Astrocyte (in vitro differentiated cells and primary cell): ENCODE measurements around the gene HOXB7.

Experiments used
- EZH2 ChIP-seq: IDR thresholded peaks from 2 replicates; pipeline ENCODE4 v1.6.1; 2012; ENCODE audit warnings: mild to moderate bottlenecking, low read length, inconsistent platforms; ENCODE audit not compliant: insufficient read depth
- TF ChIP-seq, protein P1 (sequence below): IDR thresholded peaks from 2 replicates; pipeline ENCODE4 v1.5.1; 2011; ENCODE audit warnings: low read depth, mild to moderate bottlenecking, inconsistent platforms, low read length, moderate library complexity; ENCODE audit not compliant: insufficient read depth

DNA sequence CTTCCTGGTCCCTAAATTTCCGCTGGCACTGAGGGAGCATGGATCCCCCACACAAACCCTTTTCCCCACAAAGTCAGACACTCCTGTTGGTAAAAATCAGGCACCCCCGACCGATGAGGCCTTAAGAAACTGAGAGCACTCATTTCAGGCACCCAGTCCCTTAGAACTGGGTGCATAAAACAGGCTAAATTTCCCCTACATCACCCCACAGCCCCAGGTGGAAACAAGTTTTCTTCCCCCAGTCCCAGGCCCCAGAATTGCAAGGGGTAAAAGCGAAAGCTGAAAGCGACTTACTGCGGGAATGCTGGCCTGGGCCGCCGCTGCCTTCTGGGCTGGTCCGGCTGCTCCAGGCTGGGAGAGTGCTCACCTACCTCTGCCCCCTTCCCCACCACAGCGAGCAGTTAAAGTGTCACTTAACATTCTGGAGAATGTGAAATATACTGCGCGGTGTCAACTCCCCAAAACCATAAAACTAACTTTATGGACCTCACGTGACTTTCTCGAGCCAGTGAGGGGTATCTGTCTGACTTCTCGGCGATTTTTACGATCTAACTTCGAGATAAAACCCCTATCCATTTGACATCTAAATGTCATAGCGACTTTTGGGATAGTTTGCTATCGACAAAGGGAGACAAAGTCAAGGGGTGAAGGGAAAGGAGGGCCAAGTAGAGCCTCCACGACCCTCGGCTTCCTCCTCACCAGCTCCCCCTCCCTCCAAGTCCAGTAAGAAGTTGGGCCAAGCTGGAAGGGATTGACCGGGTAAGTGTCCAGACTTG is 20.8 kb downstream of the HOXB7 start, which contains the start of gene HOXB3:
- TF ChIP-seq, protein P1, sequence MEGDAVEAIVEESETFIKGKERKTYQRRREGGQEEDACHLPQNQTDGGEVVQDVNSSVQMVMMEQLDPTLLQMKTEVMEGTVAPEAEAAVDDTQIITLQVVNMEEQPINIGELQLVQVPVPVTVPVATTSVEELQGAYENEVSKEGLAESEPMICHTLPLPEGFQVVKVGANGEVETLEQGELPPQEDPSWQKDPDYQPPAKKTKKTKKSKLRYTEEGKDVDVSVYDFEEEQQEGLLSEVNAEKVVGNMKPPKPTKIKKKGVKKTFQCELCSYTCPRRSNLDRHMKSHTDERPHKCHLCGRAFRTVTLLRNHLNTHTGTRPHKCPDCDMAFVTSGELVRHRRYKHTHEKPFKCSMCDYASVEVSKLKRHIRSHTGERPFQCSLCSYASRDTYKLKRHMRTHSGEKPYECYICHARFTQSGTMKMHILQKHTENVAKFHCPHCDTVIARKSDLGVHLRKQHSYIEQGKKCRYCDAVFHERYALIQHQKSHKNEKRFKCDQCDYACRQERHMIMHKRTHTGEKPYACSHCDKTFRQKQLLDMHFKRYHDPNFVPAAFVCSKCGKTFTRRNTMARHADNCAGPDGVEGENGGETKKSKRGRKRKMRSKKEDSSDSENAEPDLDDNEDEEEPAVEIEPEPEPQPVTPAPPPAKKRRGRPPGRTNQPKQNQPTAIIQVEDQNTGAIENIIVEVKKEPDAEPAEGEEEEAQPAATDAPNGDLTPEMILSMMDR: no peak
- no peak for TF ChIP-seq EZH2
